Activated CD4-positive, alpha-beta T cell treated with anti-CD3 and anti-CD28 coated beads, Interleukin-2, amount 50 U/mL, for 48 hours (primary cell): ENCODE measurements around the gene FAM72D.
A peak's percentile ranks its signal among the peaks of the same experiment; 100 is the strongest.
"Not testable (repeated sequence)": the region's sequence is repeated elsewhere in the genome, so short reads cannot be mapped to it uniquely, and the experiment has no call there.

ENCODE experiments used
- DNase-seq, 2 experiments: peaks; one replicate each; pipeline ENCODE4 v3.0.0-alpha.2; 2020

FAM72D gene

GRCh38 chr1:145155873-145156272, 60.1 kb downstream of the FAM72D start:
- DNase-seq = not testable (repeated sequence)

GRCh38 chr1:145156891-145157610, 61.3 kb downstream of the FAM72D start:
- peak; percentile 46 to 57 for DNase-seq

GRCh38 chr1:145157715-145158114, 61.9 kb downstream of the FAM72D start:
- DNase-seq = not testable (repeated sequence)

- DNase-seq = not testable (repeated sequence)
Measured at GRCh38 chr1:145161046-145161752, 65.4 kb downstream of the FAM72D start.
